Measurements from ENCODE around the gene EVC.

The EVC gene

DNA sequence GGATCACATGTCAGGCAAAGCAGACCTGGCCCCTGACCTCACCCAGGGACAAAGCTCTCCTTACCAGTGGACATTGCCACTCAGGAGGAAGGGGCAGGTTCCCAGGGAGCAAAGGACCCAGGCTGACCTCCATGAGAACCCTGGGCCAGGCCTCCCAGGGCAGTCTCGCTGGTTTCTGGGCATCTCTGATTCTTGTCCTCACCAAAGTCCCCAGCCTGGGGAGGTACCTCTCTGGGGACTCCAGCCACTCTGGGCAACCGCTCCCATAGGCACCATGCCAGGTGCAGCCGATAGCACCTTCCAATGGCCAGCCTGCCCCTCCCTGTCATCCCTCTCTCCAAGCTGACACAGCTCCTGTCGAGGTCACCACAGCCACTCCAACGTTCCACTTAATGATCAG lies 10.5 kb upstream of the EVC start:
- TF ChIP-seq EZH2 (IDR thresholded peaks at IDR 0.05; ENCODE audit: borderline replicate concordance, low read depth, low read length, severe bottlenecking), result no peak
- TF ChIP-seq, protein P1, sequence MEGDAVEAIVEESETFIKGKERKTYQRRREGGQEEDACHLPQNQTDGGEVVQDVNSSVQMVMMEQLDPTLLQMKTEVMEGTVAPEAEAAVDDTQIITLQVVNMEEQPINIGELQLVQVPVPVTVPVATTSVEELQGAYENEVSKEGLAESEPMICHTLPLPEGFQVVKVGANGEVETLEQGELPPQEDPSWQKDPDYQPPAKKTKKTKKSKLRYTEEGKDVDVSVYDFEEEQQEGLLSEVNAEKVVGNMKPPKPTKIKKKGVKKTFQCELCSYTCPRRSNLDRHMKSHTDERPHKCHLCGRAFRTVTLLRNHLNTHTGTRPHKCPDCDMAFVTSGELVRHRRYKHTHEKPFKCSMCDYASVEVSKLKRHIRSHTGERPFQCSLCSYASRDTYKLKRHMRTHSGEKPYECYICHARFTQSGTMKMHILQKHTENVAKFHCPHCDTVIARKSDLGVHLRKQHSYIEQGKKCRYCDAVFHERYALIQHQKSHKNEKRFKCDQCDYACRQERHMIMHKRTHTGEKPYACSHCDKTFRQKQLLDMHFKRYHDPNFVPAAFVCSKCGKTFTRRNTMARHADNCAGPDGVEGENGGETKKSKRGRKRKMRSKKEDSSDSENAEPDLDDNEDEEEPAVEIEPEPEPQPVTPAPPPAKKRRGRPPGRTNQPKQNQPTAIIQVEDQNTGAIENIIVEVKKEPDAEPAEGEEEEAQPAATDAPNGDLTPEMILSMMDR (IDR thresholded peaks at IDR 0.05; ENCODE audit: borderline replicate concordance, extremely low read depth, low read length, poor library complexity, severe bottlenecking), result no peak

GRCh38 chr4:5701971-5702370 lies 9.0 kb upstream of the EVC start:
- no peak for DNase-seq
- Histone ChIP-seq H3K4me2 (ENCODE audit: insufficient read depth, low read length) (no peak overlapping the region), H2AFZ (ENCODE audit: low read depth, low read length) (no peak overlapping the region), H3K4me3 (ENCODE audit: low read depth in 1 of 2, low read length in 2 of 2) (no peak overlapping the region), H3K9me3 (ENCODE audit: insufficient read depth, low read length, severe bottlenecking) (peaks cover 10% of the 10 kb centered on the region), H3K4me1 (ENCODE audit: insufficient read depth, low read length) (no peaks in the 10 kb centered on the region), H3K27ac (ENCODE audit: low read length) (no peak overlapping the region), H3K27me3 (ENCODE audit: insufficient read depth, low read length, poor library complexity) (no peaks in the 10 kb centered on the region), H4K20me1 (ENCODE audit: insufficient read depth, low read length) (no peaks in the 10 kb centered on the region), H3K36me3 (ENCODE audit: insufficient read depth, low read length) (no peaks in the 10 kb centered on the region), H3K79me2 (ENCODE audit: insufficient read depth, low read length) (no peaks in the 10 kb centered on the region), H3K9ac (ENCODE audit: low read depth, low read length) (no peak overlapping the region)
- TF ChIP-seq, protein P1 (IDR thresholded peaks at IDR 0.05; ENCODE audit: borderline replicate concordance, extremely low read depth, low read length, poor library complexity, severe bottlenecking), result no peak
- TF ChIP-seq EZH2 (IDR thresholded peaks at IDR 0.05; ENCODE audit: borderline replicate concordance, low read depth, low read length, severe bottlenecking), result no peak
- no peak for ATAC-seq (ENCODE audit: insufficient read depth, low read depth)

More for the DNA sequence above, 10.5 kb upstream of the EVC start:
- Histone ChIP-seq H3K27me3 (ENCODE audit: insufficient read depth, low read length, poor library complexity) (no peaks in the 10 kb centered on the region), H3K36me3 (ENCODE audit: insufficient read depth, low read length) (no peaks in the 10 kb centered on the region), H3K27ac (ENCODE audit: low read length) (no peak overlapping the region), H3K9ac (ENCODE audit: low read depth, low read length) (no peak overlapping the region), H3K79me2 (ENCODE audit: insufficient read depth, low read length) (no peaks in the 10 kb centered on the region), H3K4me2 (ENCODE audit: insufficient read depth, low read length) (no peak overlapping the region), H3K4me1 (ENCODE audit: insufficient read depth, low read length) (no peaks in the 10 kb centered on the region), H2AFZ (ENCODE audit: low read depth, low read length) (no peak overlapping the region), H3K9me3 (ENCODE audit: insufficient read depth, low read length, severe bottlenecking) (peaks cover 10% of the 10 kb centered on the region), H4K20me1 (ENCODE audit: insufficient read depth, low read length) (no peaks in the 10 kb centered on the region), H3K4me3 (ENCODE audit: low read depth in 1 of 2, low read length in 2 of 2) (no peak overlapping the region)
- no peak for ATAC-seq (ENCODE audit: insufficient read depth, low read depth)
- DNase-seq, result no peak

DNA sequence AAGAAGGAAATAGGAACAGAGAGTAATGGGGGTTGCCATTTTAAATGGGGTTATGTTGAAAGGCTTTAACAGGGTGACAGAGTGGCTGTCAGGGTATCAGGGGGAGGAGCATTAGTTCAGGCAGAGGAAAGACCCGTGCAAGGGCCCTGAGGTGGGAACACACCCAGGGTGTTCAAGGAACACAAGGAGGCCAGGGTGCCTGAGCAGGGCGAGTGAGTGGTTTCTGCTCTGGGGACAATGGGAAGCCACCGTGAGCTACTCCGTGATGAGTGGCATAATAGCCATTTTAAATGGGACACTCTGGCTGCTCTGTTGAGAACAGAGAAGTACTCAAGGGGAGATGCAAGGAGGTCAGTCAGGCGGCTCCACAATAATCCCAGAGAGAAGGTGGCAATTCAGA lies 7.2 kb upstream of the EVC start:
- Histone ChIP-seq H3K4me2 (ENCODE audit: insufficient read depth, low read length) (no peak overlapping the region), H3K4me3 (ENCODE audit: low read depth in 1 of 2, low read length in 2 of 2) (no peak overlapping the region), H3K4me1 (ENCODE audit: insufficient read depth, low read length) (no peaks in the 10 kb centered on the region), H3K36me3 (ENCODE audit: insufficient read depth, low read length) (no peaks in the 10 kb centered on the region), H3K27ac (ENCODE audit: low read length) (no peak overlapping the region), H3K9me3 (ENCODE audit: insufficient read depth, low read length, severe bottlenecking) (peaks cover 10% of the 10 kb centered on the region), H4K20me1 (ENCODE audit: insufficient read depth, low read length) (no peaks in the 10 kb centered on the region), H3K79me2 (ENCODE audit: insufficient read depth, low read length) (no peaks in the 10 kb centered on the region), H3K27me3 (ENCODE audit: insufficient read depth, low read length, poor library complexity) (no peaks in the 10 kb centered on the region), H3K9ac (ENCODE audit: low read depth, low read length) (no peak overlapping the region), H2AFZ (ENCODE audit: low read depth, low read length) (no peak overlapping the region)
- ATAC-seq (ENCODE audit: insufficient read depth, low read depth) (no peak), DNase-seq (no peak)
- TF ChIP-seq EZH2 (IDR thresholded peaks at IDR 0.05; ENCODE audit: borderline replicate concordance, low read depth, low read length, severe bottlenecking), result no peak
- TF ChIP-seq, protein P1 (IDR thresholded peaks at IDR 0.05; ENCODE audit: borderline replicate concordance, extremely low read depth, low read length, poor library complexity, severe bottlenecking), result no peak

GRCh38 chr4:5704276-5704675 lies 6.7 kb upstream of the EVC start:
- no peaks in the 10 kb centered on the region for H3K27me3 ChIP-seq (ENCODE audit: insufficient read depth, low read length, poor library complexity)
- ATAC-seq (ENCODE audit: insufficient read depth, low read depth) (no peak), DNase-seq (no peak)
- no peak for TF ChIP-seq EZH2 (IDR thresholded peaks at IDR 0.05; ENCODE audit: borderline replicate concordance, low read depth, low read length, severe bottlenecking)
- TF ChIP-seq, protein P1 (IDR thresholded peaks at IDR 0.05; ENCODE audit: borderline replicate concordance, extremely low read depth, low read length, poor library complexity, severe bottlenecking), result no peak
- no peak overlapping the region for H3K9ac ChIP-seq (ENCODE audit: low read depth, low read length)
- H3K4me2 ChIP-seq (ENCODE audit: insufficient read depth, low read length), result no peak overlapping the region
- no peak overlapping the region for H3K27ac ChIP-seq (ENCODE audit: low read length)
- no peaks in the 10 kb centered on the region for H3K4me1 ChIP-seq (ENCODE audit: insufficient read depth, low read length)
- H3K36me3 ChIP-seq (ENCODE audit: insufficient read depth, low read length), result no peaks in the 10 kb centered on the region
- no peaks in the 10 kb centered on the region for H3K79me2 ChIP-seq (ENCODE audit: insufficient read depth, low read length)
- H3K9me3 ChIP-seq (ENCODE audit: insufficient read depth, low read length, severe bottlenecking), result peaks cover 10% of the 10 kb centered on the region
- no peak overlapping the region for H3K4me3 ChIP-seq (ENCODE audit: low read depth in 1 of 2, low read length in 2 of 2)
- H4K20me1 ChIP-seq (ENCODE audit: insufficient read depth, low read length), result no peaks in the 10 kb centered on the region
- no peak overlapping the region for H2AFZ ChIP-seq (ENCODE audit: low read depth, low read length)
